HG03558 (cell line): ENCODE data around the gene DPYSL3.
"Not testable (repeated sequence)": the region's sequence is repeated elsewhere in the genome, so short reads cannot be mapped to it uniquely, and the experiment has no call there.

Source experiments
- ATAC-seq: cut with Tn5 transposase; IDR thresholded peaks from one replicate; pipeline ENCODE4 v1.9.1; 2021; ENCODE audit warnings: moderate number of reproducible peaks; ENCODE audit not compliant: unreplicated experiment; ENCODE audit errors: extremely low read depth

Gene DPYSL3

GRCh38 chr5:147384346-147385193 lies 125.3 kb downstream of the DPYSL3 start:
- ATAC-seq: no peak

GRCh38 chr5:147382776-147383175 lies 127.1 kb downstream of the DPYSL3 start:
- no peak for ATAC-seq

GRCh38 chr5:147381555-147381954 lies 128.3 kb downstream of the DPYSL3 start:
- ATAC-seq: no peak

GRCh38 chr5:147377682-147378081 lies 132.2 kb downstream of the DPYSL3 start:
- no peak for ATAC-seq

GRCh38 chr5:147375151-147375550 lies 134.7 kb downstream of the DPYSL3 start:
- no peak for ATAC-seq

GRCh38 chr5:147373328-147373727 lies 136.5 kb downstream of the DPYSL3 start:
- no peak for ATAC-seq

- ATAC-seq: no peak
These were observed 137.7 kb downstream of the DPYSL3 start for GRCh38 chr5:147372191-147372590.

- ATAC-seq: no peak
These were observed 138.6 kb downstream of the DPYSL3 start for GRCh38 chr5:147371290-147371689.

- ATAC-seq: no peak
These were observed 140.0 kb downstream of the DPYSL3 start for GRCh38 chr5:147369742-147370374.

- ATAC-seq: not testable (repeated sequence)
These were observed 142.5 kb downstream of the DPYSL3 start for GRCh38 chr5:147367381-147367780.

GRCh38 chr5:147361441-147362175 lies 148.3 kb downstream of the DPYSL3 start:
- no peak for ATAC-seq

GRCh38 chr5:147360816-147361215 lies 149.1 kb downstream of the DPYSL3 start:
- no peak for ATAC-seq

GRCh38 chr5:147359581-147359980 lies 150.3 kb downstream of the DPYSL3 start:
- no peak for ATAC-seq

GRCh38 chr5:147359101-147359500 lies 150.8 kb downstream of the DPYSL3 start:
- no peak for ATAC-seq

GRCh38 chr5:147349241-147349640 lies 160.6 kb downstream of the DPYSL3 start:
- ATAC-seq: no peak

GRCh38 chr5:147348451-147348850 lies 161.4 kb downstream of the DPYSL3 start:
- ATAC-seq: no peak

GRCh38 chr5:147348046-147348445 lies 161.8 kb downstream of the DPYSL3 start:
- no peak for ATAC-seq

- no peak for ATAC-seq
These were observed 163.8 kb downstream of the DPYSL3 start for GRCh38 chr5:147346006-147346561.

GRCh38 chr5:147344861-147345260 lies 165.0 kb downstream of the DPYSL3 start:
- no peak for ATAC-seq

- no peak for ATAC-seq
These were observed 168.5 kb downstream of the DPYSL3 start for GRCh38 chr5:147341345-147341744.

GRCh38 chr5:147340941-147341340 lies 168.9 kb downstream of the DPYSL3 start:
- ATAC-seq: no peak
